ENCODE results near the gene PPP2R1B.
"Not testable (repeated sequence)": the region's sequence is repeated elsewhere in the genome, so short reads cannot be mapped to it uniquely, and the experiment has no call there.

Gene PPP2R1B

DNA sequence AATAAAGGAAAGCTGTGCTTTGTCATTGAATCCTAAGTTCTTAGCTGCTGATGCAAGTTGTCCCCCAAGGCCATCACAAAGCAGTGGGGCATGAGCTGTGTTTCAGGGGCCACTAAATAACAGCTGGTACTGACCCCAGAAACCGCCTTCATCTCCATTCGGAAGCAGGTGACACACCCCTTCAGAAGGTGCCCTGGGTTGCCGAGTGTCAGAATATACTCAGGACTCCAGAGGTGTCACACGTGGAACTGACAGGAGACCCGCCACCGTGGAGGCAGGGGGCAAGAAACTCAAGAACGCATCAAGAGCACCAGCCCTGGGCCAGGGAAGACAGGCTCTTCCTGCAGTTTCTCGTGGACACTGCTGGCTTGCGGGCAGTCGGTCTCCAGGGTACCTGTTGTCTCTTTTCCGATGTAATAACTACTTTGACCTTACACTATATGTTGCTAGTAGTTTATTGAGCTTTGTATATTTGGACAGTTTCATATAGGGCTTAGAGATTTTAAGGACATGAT is 41.5 kb downstream of the PPP2R1B start:
- Histone ChIP-seq H3K27ac (ENCODE audit: low read depth, low read length) (no peak overlapping the region), H3K9me3 (ENCODE audit: control insufficient read depth, insufficient read depth, low read depth, low read length) (no peaks in the 10 kb centered on the region), H3K9ac (ENCODE audit: low read length) (no peak overlapping the region), H3K4me3 (ENCODE audit: low read depth, low read length) (no peak overlapping the region), H3K27me3 (ENCODE audit: control insufficient read depth, insufficient read depth, low read length) (no peaks in the 10 kb centered on the region), H3K36me3 (ENCODE audit: control insufficient read depth, insufficient read depth, low read length) (peaks cover 73% of the 10 kb centered on the region), H3K4me1 (ENCODE audit: control insufficient read depth, insufficient read depth, low read length) (peaks cover 7% of the 10 kb centered on the region)

DNA sequence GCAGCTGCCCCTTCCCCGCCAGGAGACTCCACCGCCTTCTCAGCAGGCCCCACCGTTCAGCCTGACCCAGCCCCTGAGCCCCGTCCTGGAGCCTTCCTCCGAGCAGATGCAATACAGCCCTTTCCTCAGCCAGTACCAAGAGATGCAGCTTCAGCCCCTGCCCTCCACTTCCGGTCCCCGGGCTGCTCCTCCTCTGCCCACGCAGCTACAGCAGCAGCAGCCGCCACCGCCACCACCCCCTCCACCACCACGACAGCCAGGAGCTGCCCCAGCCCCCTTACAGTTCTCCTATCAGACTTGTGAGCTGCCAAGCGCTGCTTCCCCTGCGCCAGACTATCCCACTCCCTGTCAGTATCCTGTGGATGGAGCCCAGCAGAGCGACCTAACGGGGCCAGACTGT is 42.6 kb downstream of the PPP2R1B start:
- Histone ChIP-seq H3K27me3 (ENCODE audit: control insufficient read depth, insufficient read depth, low read length) (no peaks in the 10 kb centered on the region), H3K9me3 (ENCODE audit: control insufficient read depth, insufficient read depth, low read depth, low read length) (no peaks in the 10 kb centered on the region), H3K4me1 (ENCODE audit: control insufficient read depth, insufficient read depth, low read length) (peaks cover 11% of the 10 kb centered on the region), H3K36me3 (ENCODE audit: control insufficient read depth, insufficient read depth, low read length) (peaks cover 71% of the 10 kb centered on the region), H3K27ac (ENCODE audit: low read depth, low read length) (no peak overlapping the region), H3K4me3 (ENCODE audit: low read depth, low read length) (no peak overlapping the region), H3K9ac (ENCODE audit: low read length) (no peak overlapping the region)

DNA sequence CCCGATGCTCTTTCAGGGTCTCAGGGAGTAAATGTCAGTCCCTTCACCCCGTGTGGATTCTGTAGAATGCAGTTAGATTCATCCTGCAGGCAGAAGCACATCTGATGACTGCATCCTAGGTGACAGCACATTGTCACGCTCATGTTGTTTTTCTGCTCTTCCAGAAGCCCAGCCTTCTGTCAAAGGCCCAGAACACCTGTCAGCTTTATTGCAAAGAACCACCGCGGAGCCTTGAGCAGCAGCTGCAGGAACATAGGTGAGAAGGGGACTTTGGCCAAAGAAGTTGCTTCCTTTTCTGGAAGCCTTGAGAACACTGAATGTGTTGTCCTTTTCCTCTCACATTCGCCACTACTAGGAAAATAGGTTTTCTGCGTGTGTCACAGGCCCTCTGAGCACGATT is 43.7 kb downstream of the PPP2R1B start:
- Histone ChIP-seq H3K36me3 (ENCODE audit: control insufficient read depth, insufficient read depth, low read length) (peaks cover 68% of the 10 kb centered on the region), H3K27ac (ENCODE audit: low read depth, low read length) (no peak overlapping the region), H3K9ac (ENCODE audit: low read length) (no peak overlapping the region), H3K9me3 (ENCODE audit: control insufficient read depth, insufficient read depth, low read depth, low read length) (no peaks in the 10 kb centered on the region), H3K4me1 (ENCODE audit: control insufficient read depth, insufficient read depth, low read length) (peaks cover 15% of the 10 kb centered on the region), H3K4me3 (ENCODE audit: low read depth, low read length) (no peak overlapping the region), H3K27me3 (ENCODE audit: control insufficient read depth, insufficient read depth, low read length) (no peaks in the 10 kb centered on the region)

DNA sequence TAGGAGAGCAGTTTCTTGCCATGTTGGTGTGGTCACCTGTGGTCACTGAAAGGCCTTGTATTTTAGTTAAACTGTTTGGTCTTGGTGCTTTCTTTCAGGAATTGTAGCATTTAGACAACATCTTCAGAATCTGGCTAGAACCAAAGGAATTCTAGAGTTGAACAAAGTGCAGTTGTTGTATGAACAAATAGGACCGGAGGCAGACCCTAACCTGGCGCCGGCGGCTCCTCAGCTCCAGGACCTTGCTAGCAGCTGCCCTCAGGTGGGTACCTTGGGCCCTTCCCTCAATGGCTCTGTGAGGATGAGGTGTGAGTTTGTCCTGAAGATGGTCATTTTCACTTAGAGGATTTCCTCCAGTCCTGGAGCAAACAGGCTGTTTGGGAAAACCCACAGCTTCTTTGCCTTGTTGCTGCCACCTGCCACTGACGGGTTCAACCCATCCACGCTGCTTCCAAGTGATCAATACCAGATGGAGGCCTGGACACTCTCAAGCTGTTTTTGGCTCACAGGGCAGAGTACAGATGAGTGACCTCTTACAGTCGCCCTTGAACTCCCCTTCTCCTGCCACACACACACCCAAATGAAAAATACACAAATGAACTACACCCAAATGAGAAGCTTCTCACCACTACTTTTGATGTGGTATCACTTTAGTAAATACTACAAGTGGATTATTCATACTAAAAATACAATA is 45.2 kb downstream of the PPP2R1B start:
- Histone ChIP-seq H3K36me3 (ENCODE audit: control insufficient read depth, insufficient read depth, low read length) (peaks cover 58% of the 10 kb centered on the region), H3K9me3 (ENCODE audit: control insufficient read depth, insufficient read depth, low read depth, low read length) (no peaks in the 10 kb centered on the region), H3K9ac (ENCODE audit: low read length) (no peak overlapping the region), H3K4me3 (ENCODE audit: low read depth, low read length) (no peak overlapping the region), H3K4me1 (ENCODE audit: control insufficient read depth, insufficient read depth, low read length) (peaks cover 15% of the 10 kb centered on the region), H3K27ac (ENCODE audit: low read depth, low read length) (no peak overlapping the region), H3K27me3 (ENCODE audit: control insufficient read depth, insufficient read depth, low read length) (no peaks in the 10 kb centered on the region)

DNA sequence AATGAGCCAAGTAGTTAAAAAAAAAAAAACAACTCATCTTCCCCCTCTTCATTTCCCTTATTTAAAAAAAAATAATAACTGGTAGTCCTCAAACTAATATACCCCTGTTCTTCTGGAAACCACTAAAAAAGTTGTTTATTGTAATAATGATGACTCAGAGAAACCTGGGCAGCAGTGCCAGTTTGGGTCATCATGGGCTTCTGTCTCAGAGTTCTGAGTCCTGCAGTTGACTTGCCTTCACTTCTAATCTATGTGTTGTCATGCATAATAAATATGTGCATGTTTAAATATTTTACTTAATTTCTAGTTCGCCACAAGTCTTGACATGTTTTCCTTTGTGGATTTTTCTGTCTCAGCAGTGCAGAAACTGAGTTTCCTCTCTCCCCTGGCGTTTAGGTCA is 46.8 kb downstream of the PPP2R1B start:
- H3K27me3 ChIP-seq (ENCODE audit: control insufficient read depth, insufficient read depth, low read length) = no peaks in the 10 kb centered on the region
- H3K36me3 ChIP-seq (ENCODE audit: control insufficient read depth, insufficient read depth, low read length) = peaks cover 44% of the 10 kb centered on the region
- no peak overlapping the region for H3K9ac ChIP-seq (ENCODE audit: low read length)
- H3K4me3 ChIP-seq (ENCODE audit: low read depth, low read length) = no peak overlapping the region
- no peaks in the 10 kb centered on the region for H3K9me3 ChIP-seq (ENCODE audit: control insufficient read depth, insufficient read depth, low read depth, low read length)
- H3K27ac ChIP-seq (ENCODE audit: low read depth, low read length) = no peak overlapping the region
- H3K4me1 ChIP-seq (ENCODE audit: control insufficient read depth, insufficient read depth, low read length) = peaks cover 15% of the 10 kb centered on the region

DNA sequence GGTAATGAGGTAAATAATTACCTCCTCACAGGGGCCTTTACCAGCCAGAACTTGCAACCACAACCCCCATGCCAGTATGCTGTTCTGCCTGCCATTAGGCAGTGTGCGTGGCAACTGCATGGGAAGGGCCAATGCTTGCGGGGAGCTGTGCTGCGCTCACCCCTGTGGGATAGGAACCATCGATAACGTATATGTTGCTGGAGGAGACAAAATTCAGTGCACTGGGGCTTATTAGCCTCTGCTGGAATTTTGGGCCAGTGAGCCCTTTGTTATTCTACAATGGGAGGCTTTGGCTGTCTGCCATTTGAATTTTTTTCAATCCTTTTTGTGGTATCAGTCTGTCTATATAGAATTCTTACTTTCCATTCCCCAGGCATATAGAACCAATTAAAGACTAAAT is 47.3 kb downstream of the PPP2R1B start:
- H3K27me3 ChIP-seq (ENCODE audit: control insufficient read depth, insufficient read depth, low read length) = no peaks in the 10 kb centered on the region
- H3K36me3 ChIP-seq (ENCODE audit: control insufficient read depth, insufficient read depth, low read length) = peaks cover 39% of the 10 kb centered on the region
- H3K9me3 ChIP-seq (ENCODE audit: control insufficient read depth, insufficient read depth, low read depth, low read length) = no peaks in the 10 kb centered on the region
- H3K4me3 ChIP-seq (ENCODE audit: low read depth, low read length) = no peak overlapping the region
- no peak overlapping the region for H3K27ac ChIP-seq (ENCODE audit: low read depth, low read length)
- no peak overlapping the region for H3K9ac ChIP-seq (ENCODE audit: low read length)
- H3K4me1 ChIP-seq (ENCODE audit: control insufficient read depth, insufficient read depth, low read length) = peaks cover 15% of the 10 kb centered on the region

DNA sequence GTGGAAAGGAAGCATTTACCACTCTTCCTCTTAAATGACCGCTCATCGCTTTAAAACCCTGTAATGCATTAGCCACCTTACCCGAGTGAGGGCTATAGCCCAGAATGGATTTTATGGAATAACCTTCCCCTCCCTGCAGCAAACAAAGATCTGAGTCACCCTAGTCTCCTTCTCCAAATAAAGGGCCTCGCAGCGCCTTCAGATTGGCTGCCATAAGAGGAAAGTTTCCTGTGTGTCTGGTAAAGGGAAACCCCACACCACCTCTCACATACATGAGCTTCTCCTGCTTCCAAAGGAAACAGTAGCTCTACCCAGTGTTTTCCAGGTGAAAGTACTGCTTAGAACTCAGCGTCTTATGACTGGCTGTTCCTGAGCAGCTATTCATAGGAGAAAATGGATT is 47.8 kb downstream of the PPP2R1B start:
- H3K9ac ChIP-seq (ENCODE audit: low read length) = no peak overlapping the region
- peaks cover 37% of the 10 kb centered on the region for H3K36me3 ChIP-seq (ENCODE audit: control insufficient read depth, insufficient read depth, low read length)
- H3K27ac ChIP-seq (ENCODE audit: low read depth, low read length) = no peak overlapping the region
- H3K4me3 ChIP-seq (ENCODE audit: low read depth, low read length) = no peak overlapping the region
- H3K9me3 ChIP-seq (ENCODE audit: control insufficient read depth, insufficient read depth, low read depth, low read length) = no peaks in the 10 kb centered on the region
- no peaks in the 10 kb centered on the region for H3K27me3 ChIP-seq (ENCODE audit: control insufficient read depth, insufficient read depth, low read length)
- peaks cover 13% of the 10 kb centered on the region for H3K4me1 ChIP-seq (ENCODE audit: control insufficient read depth, insufficient read depth, low read length)

DNA sequence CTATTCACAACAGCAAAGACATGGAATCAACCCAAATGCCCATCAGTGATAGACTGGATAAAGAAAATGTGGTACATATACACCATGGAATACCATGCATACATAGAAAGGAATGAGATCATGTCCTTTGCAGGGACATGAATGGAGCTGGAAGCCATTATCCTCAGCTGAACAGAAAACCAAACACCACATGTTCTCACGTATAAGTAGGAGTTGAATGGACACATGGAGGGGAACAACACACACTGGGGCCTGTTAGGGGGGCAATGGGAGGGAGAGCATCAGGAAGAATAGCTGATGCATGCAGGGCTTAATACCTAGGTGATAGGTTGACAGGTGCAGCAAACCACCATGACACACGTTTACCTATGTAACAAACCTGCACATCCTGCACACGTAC is 48.5 kb downstream of the PPP2R1B start:
- not testable (repeated sequence) for H3K27ac ChIP-seq (ENCODE audit: low read depth, low read length); H3K9me3 ChIP-seq (ENCODE audit: control insufficient read depth, insufficient read depth, low read depth, low read length); H3K27me3 ChIP-seq (ENCODE audit: control insufficient read depth, insufficient read depth, low read length); H3K9ac ChIP-seq (ENCODE audit: low read length); H3K4me3 ChIP-seq (ENCODE audit: low read depth, low read length); H3K4me1 ChIP-seq (ENCODE audit: control insufficient read depth, insufficient read depth, low read length)
- H3K36me3 ChIP-seq (ENCODE audit: control insufficient read depth, insufficient read depth, low read length) = peaks cover 32% of the 10 kb centered on the region

DNA sequence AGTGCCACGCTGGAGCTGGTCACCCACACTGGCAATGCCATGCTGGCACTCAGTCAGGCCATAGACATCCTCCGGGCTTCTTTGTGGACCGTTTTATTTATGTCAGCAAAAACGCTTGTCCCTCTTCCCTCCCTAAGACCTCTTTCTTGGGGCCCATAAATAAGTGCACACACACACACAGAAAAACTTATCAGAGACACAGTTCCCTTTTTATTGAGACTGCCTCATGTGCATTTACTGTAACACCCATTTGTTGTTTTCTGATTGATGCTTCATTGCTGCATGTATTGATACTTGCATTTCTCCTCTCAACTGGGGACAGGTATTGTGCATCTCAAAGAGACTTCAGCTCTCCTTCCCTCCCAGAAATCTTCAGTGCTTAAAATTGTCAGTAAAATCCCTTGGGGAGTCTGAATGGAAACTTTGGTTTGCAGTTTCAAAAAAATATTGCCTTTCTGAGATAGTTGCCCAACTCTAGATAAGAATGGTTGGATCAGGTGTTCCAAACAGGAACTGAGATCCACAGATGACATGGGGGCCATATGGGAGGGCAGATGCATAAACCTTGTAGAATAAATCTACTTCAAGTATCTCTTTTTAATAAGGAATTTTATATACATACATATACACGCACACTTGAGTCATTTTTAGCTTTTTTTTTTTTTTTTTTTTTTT is 50.9 kb downstream of the PPP2R1B start:
- Histone ChIP-seq H3K9ac (ENCODE audit: low read length) (no peak overlapping the region), H3K9me3 (ENCODE audit: control insufficient read depth, insufficient read depth, low read depth, low read length) (no peaks in the 10 kb centered on the region), H3K4me1 (ENCODE audit: control insufficient read depth, insufficient read depth, low read length) (peaks cover 8% of the 10 kb centered on the region), H3K27me3 (ENCODE audit: control insufficient read depth, insufficient read depth, low read length) (no peaks in the 10 kb centered on the region), H3K36me3 (ENCODE audit: control insufficient read depth, insufficient read depth, low read length) (peaks cover 15% of the 10 kb centered on the region), H3K27ac (ENCODE audit: low read depth, low read length) (no peak overlapping the region), H3K4me3 (ENCODE audit: low read depth, low read length) (no peak overlapping the region)

DNA sequence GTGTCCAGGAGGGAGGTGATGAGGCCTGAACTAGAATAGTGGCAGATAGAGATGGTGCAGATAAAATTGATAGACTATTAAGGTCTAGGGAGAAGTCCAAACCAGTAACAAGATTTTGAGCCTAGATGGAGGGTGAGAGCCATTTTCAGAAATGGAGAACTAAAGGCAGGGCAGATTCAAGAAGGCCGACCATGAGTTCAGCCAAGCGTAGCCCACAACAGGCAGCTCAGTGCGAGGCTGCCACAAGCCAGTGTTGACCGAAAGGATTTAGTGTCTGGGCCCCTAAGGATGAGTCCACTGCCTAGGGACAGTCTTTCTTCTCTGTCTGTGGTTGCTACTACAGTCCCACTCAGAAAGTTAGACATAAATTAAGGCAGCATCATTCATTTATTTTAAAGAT is 51.7 kb downstream of the PPP2R1B start:
- peaks cover 8% of the 10 kb centered on the region for H3K4me1 ChIP-seq (ENCODE audit: control insufficient read depth, insufficient read depth, low read length)
- H3K27me3 ChIP-seq (ENCODE audit: control insufficient read depth, insufficient read depth, low read length) = no peaks in the 10 kb centered on the region
- no peak overlapping the region for H3K9ac ChIP-seq (ENCODE audit: low read length)
- no peak overlapping the region for H3K4me3 ChIP-seq (ENCODE audit: low read depth, low read length)
- H3K36me3 ChIP-seq (ENCODE audit: control insufficient read depth, insufficient read depth, low read length) = peaks cover 9% of the 10 kb centered on the region
- no peak overlapping the region for H3K27ac ChIP-seq (ENCODE audit: low read depth, low read length)
- H3K9me3 ChIP-seq (ENCODE audit: control insufficient read depth, insufficient read depth, low read depth, low read length) = no peaks in the 10 kb centered on the region

DNA sequence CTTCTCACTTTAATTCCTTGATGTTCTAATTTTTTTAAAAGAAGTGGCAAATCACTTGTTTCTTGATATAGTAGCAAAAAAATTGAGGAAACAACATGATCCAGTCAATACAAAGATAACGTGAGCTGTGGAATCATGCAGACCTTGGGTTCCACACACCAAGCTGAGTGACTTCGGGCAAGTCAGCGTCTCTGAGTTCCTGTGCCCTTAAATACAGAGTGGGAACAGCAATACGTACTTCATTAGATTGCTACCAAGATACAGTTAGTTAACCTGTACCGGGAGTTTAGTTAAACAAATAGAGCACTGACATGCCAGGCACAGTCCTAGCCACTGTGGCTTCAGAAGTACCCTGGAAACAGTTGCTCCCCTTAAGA is 58.5 kb downstream of the PPP2R1B start:
- peaks cover 27% of the 10 kb centered on the region for H3K36me3 ChIP-seq (ENCODE audit: control insufficient read depth, insufficient read depth, low read length)

More for the DNA sequence above, 58.5 kb downstream of the PPP2R1B start:
- Histone ChIP-seq H3K4me3 (ENCODE audit: low read depth, low read length) (no peak overlapping the region), H3K9me3 (ENCODE audit: control insufficient read depth, insufficient read depth, low read depth, low read length) (no peaks in the 10 kb centered on the region), H3K27me3 (ENCODE audit: control insufficient read depth, insufficient read depth, low read length) (no peaks in the 10 kb centered on the region), H3K27ac (ENCODE audit: low read depth, low read length) (no peak overlapping the region), H3K9ac (ENCODE audit: low read length) (no peak overlapping the region), H3K4me1 (ENCODE audit: control insufficient read depth, insufficient read depth, low read length) (no peaks in the 10 kb centered on the region)

Measured in HUES6 (cell line).